SKM-1 treated with dmso at 0.1 percent for 144 hours (cell line): ENCODE results near the gene PTPRK.
"Not testable (repeated sequence)": the region's sequence is repeated elsewhere in the genome, so short reads cannot be mapped to it uniquely, and the experiment has no call there.

Experiments
- DNase-seq: peaks from one replicate; lab custom pipeline; 2025; ENCODE audit not compliant: unreplicated experiment; lab: John Stamatoyannopoulos, UW

Gene PTPRK

DNA sequence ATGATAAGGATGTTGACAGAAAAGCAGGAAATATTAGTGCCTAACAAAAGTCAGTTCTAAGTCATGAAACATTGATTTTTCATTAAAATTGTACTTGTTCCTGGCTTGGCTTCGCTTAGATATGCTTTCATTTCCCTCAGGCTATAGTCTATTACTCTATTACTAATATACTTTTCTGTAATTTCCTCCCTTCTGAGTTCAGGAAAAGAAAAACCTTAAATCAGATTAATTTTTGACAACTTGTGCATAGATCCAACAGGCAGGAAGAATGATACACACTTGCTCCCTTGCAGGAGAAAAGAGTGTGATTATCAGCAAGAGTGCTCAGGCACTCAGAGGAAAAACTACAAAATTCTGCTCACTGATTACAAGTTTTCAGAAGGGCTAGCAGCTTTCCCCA, 474.4 kb downstream of the PTPRK start:
- no peak for DNase-seq

DNA sequence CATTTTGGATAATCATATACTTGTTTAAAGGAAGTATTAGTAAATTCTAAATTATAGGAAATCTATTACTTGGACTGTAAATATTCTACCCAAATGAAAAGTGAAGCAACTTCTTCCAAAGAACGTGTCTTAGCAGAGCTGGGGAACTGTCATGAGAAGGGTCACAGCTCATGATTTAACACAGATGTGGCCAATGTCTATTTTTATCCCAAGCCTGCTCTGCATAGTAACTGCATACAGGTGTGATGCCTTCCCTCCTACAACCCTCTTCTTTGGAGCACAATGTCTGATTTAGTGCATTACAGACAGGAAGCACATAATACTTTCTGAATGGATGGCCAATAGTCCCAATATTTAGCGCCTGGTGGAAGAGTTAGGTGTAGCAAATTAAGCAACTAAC, 480.9 kb downstream of the PTPRK start:
- no peak for DNase-seq

DNA sequence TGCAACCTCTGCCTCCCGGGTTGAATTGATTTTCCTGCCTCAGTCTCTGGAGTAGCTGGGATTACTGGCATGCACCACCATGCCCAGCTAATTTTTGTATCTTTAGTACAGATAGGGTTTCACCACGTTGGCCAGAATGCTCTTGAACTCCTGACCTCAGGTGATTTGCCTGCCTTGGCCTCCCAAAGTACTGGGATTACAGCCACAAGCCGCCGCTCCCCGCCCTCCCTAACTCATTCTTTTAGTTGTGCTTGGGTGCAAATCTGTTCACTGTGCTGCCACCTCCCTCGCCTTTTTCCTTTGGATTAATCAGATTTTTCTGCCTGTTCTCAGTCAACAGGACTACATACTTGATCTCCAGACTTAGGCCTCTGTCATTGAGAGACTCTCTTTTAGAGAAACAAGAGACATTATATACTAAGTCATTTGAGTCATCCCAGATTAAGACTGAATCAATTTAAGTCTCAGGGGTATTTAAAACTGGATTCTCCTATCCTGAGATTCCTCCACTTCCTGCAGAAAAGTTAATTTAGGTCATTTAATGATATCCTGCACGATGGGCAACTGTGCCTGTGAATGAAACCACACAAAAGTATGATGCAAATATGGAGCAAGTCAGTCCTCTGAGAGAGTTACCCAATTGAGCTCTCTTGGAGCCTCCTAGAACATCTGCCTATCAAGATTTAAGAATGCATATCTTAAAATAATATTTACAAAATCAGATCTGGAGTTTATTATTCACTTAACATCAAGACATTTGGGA, 483.4 kb downstream of the PTPRK start:
- DNase-seq: peak; percentile 17

DNA sequence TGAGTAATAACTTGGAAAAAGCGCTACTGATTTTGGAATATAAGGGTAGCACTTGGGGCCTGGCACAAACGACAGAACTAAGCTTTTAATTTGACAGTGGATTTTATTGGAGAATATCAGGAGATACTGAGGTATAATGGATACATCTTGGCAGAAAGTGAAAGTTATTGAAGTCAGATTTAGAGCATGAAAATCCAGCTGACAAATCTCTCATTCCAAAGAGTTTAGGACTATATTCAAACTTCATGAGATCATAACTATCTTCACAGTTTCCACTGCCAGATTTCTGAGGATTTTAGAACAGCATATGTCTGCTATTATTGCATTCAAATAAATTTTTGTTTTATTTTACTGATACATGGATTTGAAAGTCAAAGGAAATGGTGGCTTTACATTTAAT, 487.2 kb downstream of the PTPRK start:
- no peak for DNase-seq

DNA sequence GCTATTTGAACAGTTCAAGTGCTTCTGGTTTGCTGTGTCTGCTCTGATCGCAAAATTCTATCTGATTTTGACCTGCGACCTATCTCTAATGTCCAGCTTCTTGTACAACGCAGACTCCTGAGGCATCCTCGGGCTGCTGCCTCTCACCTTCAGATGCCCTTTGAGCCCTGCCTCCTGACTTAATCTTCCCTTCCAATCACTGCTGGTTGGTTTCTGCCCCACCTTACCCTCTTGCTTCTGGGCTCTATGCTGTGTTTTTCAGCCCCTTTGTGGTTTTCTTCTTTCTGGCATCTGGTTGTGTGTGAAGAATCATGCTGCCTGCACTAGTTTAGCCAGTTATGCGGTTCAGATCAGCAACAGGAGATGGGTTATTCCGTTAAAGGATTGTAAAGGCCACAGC, 488.4 kb downstream of the PTPRK start:
- no peak for DNase-seq

DNA sequence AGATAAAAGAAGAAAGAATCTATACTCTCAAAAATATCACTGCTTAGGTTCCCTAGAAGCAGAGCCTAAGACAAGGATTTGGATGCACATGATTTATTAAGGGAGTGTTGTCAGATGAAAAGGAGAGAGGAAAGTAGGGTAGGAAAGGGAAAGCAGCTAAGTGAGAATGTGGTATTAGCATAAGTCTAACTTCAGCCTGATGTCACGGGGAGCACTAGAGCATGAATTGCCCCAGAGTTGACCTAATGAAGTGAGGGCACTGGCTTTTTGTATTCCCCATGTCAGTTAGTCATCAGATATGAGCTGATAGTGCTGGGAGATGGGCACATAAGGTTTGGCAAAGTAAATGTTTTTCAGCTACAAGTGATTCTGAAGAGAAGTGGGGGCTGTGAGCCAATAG, 490.6 kb downstream of the PTPRK start:
- no peak for DNase-seq

DNA sequence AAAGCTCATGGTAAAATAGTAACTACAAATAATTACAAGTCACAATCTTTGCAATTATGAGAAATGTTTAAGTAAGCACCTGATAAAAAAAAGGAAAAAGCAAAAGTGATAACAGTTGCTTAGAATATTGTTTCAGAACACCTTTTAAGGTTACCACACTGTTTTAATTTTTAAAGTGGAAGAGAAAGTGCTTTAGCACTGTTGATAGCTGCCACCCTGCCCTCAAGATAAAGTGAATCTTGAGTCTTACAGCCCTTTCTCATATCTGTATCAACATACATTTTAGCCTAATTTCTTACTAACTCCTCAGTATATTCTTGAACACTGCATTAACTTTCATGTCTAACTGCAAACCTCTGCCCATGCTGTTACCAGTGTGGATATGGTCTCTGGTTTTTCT, 492.2 kb downstream of the PTPRK start:
- no peak for DNase-seq

DNA sequence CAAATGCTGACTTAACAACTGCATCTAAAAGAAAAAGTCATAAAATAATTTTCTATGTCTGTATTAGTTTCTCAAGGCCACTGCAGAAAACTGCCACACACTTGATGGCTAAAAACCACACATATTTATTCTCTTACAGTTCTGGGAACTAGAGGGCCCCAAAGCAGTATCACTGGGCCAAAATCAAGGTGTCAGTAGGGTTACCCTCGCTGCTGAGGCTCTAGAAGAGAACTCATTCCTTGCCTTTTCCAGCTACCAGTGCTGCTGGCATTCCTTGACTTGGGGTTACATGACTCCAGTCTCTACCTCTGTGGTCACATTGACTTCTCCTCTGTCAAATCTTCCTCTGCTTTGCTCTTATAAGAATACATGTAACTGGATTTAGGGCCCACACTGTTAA, 494.9 kb downstream of the PTPRK start:
- no peak for DNase-seq

DNA sequence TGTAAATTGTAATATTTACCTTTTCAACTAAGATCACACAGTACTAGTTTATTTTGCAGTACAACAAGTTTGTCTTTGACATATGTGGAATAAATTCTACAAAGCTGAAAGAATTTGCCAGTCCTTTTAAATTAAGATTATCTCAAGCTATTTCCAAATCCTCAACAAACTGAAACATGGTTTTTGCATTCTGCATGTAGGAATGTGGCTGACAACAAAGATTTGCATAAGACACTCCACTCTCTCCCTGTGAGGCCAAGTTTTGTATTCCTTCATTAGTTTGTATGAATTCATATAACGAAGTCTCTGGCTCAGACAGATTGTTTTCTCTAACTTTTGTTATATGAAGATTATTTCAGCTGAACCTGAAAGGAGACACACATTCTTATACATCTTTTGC, 495.4 kb downstream of the PTPRK start:
- DNase-seq: no peak

DNA sequence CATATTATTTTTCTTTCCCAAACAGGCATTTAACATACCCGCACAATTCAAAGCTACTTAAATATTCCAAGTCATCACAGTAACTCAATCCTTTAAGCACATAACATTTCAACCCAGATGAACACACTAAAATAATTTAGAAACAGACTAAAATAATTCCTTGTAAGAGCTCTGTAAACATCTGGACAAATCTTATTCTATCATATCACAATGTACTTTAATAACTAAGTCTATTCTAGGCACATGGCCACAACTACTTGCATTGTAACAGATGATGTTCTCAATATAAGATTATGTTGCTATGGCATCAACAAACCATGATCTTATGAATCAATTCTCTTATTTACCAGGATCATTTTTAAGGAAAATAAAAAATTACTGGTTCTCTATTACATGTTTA, 496.4 kb downstream of the PTPRK start:
- no peak for DNase-seq

DNA sequence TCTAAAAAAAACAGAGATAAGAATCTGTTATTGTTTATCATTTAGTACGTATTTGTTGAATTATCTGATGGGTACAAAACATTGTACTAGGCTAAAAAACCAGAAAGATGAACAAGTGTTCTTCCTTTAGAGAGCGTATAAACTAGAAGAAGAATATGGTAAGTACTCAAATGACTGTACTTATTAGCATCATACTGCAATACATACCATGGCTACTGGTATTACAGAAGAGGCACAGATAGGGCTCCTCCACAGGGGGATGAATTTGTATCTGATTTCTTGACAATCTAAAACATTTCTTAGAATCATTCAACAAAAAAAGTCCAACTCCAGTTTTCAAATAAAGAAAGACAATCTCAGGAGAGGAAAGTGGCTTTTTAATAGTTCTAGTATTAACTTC, 501.6 kb downstream of the PTPRK start:
- no peak for DNase-seq

DNA sequence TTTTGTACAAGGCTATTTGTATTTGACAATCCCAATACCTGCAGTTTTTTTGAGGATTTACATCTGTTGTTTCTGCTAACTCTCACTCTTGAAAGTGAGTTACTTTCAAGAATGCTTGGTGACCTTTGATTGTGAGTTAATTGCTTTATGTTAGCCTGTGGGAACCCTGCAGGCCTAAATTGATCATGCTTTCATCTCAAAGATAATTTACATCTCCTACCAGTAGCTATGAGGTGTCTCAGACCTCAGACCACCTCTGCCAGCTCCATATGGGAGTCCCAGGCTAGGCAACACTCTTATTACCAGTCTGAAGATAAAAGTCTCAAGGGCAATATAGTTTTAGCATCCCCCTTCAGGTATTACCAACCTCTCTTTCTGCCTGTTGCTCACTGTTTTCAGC, 503.1 kb downstream of the PTPRK start:
- no peak for DNase-seq

DNA sequence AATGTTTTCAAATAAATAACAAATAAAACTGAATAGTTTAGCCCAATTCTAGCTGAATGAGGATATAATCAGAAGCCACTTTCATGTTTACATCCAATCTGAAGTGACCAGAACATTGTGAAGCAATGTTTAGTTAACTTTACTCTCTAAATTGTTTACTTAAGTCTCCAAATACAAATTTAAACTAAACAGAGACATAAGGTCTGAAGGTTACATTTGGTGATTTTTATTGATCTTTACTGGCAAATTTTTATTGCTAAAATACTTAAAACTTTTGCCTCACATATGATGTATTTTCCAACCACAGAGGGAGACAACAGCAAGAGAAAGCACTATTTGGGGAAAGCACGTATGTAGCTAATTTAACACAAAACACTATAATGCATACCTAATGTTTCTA, 512.7 kb downstream of the PTPRK start:
- no peak for DNase-seq

DNA sequence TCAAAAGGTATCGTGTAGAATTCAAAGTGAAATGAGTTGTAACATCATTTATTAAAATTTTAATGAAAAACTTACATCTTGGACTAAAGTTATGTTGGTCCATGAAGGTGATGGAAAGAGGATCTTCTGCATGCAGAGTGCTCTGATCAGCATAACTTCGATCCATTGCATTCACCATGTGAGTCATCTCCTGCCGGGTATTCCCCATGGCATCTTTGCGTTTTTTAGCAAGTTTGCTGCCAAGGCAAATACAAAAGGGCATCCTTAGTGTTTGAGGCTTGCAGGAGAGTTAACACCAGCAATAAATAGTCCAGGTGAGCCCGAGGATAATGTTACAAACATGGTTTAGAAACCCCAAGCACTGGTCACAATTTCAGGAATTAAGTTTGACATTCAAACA, 515.4 kb downstream of the PTPRK start:
- no peak for DNase-seq

DNA sequence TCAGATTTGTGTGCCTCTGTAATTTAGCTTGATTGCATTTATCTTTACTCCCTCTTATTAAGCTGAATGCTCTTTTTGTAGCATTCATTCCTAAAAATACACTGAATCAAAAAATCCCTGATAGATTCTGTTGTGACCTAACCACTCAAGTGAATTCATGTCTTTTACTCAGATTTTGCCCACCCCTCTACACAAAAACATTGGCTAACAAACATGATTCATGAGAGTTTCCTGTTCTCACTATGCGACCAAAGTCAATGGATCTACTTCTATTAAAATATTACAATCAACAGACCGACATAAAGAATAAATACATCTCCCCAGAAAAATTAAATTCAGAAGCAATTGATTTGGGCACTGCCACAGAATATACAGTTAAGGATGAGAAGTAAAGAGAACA, 520.0 kb downstream of the PTPRK start:
- DNase-seq: no peak

DNA sequence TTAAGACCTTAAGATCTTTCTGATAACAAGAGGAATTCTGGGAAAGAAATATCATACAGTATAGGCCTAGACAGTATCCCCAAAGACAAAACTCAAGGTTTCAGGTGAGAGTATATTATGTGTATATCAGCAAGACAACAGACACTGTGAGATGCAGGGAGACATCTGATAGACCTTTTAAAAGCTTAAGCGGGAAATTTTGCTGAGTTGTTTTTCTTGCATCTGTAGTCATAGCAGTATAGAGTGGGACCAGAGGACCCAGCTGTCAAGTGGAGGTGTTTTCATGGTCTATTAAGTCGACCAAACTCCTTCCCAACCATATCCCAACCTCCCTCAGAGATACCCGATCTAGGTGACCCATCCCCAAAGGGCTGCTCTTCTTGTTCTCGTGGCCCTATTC, 521.4 kb downstream of the PTPRK start:
- DNase-seq: no peak

DNA sequence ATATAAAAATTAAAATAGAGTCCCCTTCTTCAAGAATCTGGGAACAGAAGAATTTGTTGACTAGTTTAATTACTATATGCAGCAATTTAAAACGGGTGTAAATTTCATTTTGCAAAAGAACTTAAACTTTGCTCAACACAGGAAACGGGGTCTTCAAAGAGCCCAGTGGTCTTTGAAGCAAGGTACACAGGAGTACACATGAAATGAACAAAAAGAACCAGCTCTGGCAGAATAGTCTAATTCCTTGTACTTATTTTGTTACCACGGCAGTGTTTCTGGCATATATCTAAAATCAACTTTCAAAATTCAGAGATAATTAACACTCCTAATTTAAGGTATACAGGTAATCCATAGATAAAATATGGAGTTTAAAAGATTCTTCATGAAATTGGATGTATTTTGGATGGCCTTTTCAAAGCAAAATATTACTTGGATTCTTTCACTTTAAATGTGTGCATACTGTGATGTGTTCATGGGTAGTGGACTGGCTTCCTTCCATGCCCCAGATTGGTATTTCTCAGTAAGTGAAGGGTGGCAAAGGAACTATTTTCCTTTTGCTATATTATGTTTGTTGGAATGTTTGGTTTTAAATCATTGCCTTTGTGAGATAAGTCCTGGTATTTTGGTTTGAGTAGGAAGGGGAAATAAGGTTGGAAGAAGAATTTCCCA, 522.8 kb downstream of the PTPRK start:
- no peak for DNase-seq

DNA sequence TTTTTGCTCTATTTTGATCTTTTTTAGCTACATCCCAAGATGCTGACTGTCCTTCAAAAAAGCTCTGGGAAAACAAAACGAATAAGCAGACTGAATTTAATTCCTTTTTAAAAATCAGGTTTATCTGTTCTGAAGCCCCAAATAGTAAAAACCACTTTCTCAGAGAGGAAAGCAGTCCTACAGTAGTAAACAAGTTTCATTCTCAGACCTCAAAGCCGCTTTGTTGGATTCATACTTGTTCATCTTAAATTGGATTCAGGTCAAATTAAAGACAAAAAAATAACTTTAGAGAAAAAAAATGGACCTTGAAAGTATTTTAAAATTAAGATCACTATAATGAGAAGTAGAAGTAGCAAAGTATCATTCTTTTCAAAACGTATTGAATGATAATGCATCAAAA, 523.5 kb downstream of the PTPRK start:
- no peak for DNase-seq

DNA sequence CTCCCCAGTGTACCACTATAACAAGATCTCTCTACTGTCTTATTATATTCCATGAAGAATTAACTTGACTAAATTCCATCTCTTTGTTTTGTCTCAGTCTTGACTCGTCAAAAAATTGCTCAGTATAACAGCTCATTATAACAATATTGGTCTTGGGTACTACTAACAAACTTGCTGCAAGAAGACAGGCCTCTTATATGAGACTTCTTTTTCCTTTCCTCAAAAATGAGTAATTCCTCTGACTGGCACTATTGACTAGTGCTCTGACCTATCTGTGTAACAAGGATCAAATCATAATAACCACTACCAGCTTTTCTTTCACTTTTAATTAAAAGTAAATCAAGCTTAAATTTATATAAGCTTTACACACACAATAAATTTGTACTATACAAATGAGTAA, 528.3 kb downstream of the PTPRK start:
- no peak for DNase-seq

DNA sequence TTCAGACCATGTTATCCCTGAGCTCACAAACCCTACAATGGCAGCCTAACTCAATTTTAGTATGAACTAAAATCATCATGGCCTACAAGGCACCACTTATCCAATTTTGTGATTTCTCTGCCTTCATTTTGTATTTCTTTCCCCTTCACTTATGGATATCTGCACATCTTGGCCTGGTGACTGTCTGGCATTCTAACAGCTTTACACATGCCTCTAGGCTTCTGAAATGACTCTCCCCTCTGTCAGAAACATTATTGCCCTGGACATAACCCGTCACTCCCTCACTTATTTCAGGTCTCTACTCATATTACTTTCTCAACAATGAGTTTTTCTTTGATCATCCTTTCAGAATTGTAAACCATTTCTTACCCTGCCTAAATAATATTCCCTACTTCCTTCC, 530.3 kb downstream of the PTPRK start:
- DNase-seq: no peak

DNA sequence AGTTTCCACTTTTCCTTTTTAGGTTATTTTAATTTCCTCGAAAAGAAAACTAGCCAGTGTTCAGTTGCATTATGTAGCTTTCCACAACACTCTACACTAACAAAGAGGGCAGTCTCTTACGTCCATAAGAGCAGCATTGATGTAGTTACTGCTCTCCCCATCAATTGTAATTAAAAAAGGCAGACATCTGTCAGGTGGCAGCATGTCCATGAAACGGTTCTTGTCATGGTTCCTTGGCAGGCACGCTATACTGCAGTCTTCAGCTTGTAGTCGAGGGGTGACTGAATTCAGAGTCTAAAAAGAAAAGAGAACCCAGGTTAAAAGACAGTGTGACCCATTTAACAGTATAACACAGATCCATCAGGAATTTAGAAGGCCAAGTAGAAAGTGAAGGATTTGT, 539.4 kb downstream of the PTPRK start:
- DNase-seq: no peak

DNA sequence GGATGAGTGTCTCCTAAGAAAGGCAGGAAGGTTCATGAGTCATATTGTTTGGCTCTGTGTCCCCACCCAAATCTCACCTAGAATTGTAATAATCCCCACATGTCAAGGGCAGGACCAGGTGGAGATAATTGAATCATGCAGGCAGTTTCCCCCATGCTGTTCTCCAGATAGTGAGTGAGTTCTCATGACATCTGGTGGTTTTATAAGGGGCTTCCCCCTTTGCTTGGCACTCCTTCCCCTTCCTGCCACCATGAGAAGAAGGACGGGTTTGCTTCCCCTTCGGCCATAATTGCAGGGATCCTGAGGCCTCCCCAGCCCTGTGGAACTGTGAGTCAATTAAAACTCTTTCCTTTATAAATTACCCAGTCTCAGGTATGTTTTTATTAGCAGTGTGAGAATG, 542.2 kb downstream of the PTPRK start:
- DNase-seq: not testable (repeated sequence)

DNA sequence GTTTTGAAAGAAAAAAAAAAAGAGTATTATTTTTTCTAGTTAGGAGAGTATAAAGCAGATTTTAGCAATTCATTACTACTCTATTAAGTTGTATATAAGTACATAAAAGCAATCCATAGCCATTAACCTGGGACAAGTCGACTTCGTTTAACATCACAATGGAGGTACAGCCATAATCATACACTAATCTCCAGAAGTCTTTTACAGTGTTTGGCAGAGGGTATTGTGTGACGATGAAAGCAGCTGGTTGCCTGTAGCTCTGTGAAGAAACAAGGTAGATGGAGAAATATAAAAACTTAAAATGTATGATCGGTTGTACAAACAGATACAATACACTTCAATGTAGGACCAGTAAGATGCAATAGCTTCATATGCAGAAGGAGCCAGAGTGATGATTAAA, 543.6 kb downstream of the PTPRK start:
- no peak for DNase-seq
